Measurements from ENCODE around the gene MAP3K12. TPM values are rescaled to one million over a fixed set of nuclear protein-coding genes. Genes with fewer than 3 reads are reported as not detected.

Gene MAP3K12
- total RNA-seq, 1 experiment from 2014 or later = 11.6 TPM

DNA sequence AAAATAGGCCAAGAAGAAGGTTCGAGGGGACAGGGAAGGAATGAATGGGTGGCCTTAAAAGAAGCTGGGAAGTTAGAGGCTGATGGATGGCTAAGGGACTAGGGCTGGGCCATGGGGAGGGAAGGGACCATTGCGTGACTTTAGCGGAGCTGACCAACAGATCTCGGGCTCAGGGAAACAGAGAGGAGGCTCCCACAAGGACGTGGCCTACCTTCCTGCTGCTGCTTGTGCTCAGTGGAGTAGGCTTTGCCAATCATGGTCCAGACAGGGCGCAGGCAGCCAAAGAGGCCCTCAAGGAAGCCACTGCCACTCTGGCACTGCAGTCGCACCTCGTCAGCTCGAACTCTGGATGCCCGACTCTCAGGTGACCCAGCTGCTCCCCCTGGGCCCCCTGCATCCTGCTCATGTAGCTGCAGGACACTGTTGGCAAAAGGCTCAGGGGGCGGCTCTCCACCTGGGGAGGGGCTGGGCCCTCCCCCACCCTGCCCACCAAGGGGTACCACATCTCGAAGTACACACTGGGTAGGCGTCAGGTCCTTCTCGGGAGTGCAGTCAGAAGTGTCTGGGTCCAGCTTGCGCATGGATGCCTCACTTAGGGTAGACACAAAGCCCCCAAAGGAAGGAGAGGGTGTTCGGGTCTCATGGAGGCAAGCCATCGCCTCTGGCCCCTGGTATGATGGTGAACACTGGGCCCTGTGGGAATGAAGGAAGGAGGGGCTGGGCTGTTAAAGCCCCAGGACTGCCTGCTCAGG is 12.3 kb downstream of the MAP3K12 start:
- intact Hi-C loops (cut with micrococcal nuclease; ENCODE audit: unreplicated experiment) = no loop called here
- no peak overlapping the region for H3K27ac ChIP-seq (ENCODE audit: low read depth, low read length, poor library complexity, severe bottlenecking)
- H3K27me3 ChIP-seq (replicated peaks; ENCODE audit: insufficient read depth, low read depth, low read length, poor library complexity) = no peaks in the 10 kb centered on the region
- H3K4me1 ChIP-seq (ENCODE audit: insufficient read depth, low read length, poor library complexity, severe bottlenecking) = no peaks in the 10 kb centered on the region
- TF ChIP-seq EZH2 (IDR thresholded peaks at IDR 0.05; ENCODE audit: borderline replicate concordance, low read depth, low read length, poor library complexity, severe bottlenecking) = no peak
- TF ChIP-seq, protein P1, sequence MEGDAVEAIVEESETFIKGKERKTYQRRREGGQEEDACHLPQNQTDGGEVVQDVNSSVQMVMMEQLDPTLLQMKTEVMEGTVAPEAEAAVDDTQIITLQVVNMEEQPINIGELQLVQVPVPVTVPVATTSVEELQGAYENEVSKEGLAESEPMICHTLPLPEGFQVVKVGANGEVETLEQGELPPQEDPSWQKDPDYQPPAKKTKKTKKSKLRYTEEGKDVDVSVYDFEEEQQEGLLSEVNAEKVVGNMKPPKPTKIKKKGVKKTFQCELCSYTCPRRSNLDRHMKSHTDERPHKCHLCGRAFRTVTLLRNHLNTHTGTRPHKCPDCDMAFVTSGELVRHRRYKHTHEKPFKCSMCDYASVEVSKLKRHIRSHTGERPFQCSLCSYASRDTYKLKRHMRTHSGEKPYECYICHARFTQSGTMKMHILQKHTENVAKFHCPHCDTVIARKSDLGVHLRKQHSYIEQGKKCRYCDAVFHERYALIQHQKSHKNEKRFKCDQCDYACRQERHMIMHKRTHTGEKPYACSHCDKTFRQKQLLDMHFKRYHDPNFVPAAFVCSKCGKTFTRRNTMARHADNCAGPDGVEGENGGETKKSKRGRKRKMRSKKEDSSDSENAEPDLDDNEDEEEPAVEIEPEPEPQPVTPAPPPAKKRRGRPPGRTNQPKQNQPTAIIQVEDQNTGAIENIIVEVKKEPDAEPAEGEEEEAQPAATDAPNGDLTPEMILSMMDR (conservative IDR thresholded peaks at IDR 0.05; ENCODE audit: low read depth, low read length) = no peak
- peaks cover 30% of the 10 kb centered on the region for H3K36me3 ChIP-seq (ENCODE audit: insufficient read depth, low read length, poor library complexity, severe bottlenecking)
- no peaks in the 10 kb centered on the region for H3K9me3 ChIP-seq (ENCODE audit: low read depth, low read length, poor library complexity, severe bottlenecking)
- BruUV-seq (replicated peaks) = no TSS peak
- no peak overlapping the region for H3K4me3 ChIP-seq (ENCODE audit: low read depth, low read length, poor library complexity, severe bottlenecking)
- DNase-seq (ENCODE audit: low spot score) = no peak
- CTCF ChIA-PET = no interaction called here
- POLR2A ChIA-PET (ENCODE audit: low non-redundant PET) = no interaction called here

DNA sequence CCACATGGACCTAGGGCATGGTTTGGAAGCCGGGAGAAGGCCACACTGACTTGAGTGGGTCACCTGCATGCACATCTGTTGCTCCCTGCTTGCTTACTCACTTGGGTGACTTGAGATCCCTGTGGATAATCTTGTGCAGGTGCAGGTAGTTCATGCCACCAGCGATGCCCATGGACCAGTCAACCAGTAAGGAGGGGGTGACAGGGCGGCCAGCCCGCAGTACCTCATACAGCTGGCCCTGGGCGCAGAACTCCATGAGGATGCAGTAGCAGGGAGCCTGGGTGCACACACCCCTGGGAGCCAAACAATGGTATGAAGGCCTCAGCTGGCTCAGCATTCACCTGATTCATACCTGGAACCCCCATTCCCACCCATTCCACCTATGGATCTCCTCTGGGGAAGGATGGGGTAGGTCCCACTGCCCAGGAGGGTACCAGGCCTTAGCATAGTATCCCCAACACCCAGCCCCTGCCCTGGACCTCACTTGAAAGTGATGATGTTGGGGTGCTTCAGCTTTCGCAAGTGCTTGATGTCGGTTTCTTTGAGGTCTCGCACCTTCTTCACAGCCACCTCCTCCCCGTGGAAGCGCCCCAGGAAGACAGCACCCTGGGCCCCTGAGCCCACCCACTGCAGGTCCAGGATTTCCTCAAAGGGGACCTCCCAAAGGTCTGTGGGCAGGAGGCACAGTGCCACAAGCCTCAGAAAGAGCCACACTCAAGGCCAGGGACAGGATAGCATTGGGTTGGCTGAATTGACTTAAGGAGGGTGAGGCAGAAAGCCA is 13.1 kb downstream of the MAP3K12 start:
- H3K9me3 ChIP-seq (ENCODE audit: low read depth, low read length, poor library complexity, severe bottlenecking) = no peaks in the 10 kb centered on the region
- no peak for DNase-seq (ENCODE audit: low spot score)
- TF ChIP-seq EZH2 (IDR thresholded peaks at IDR 0.05; ENCODE audit: borderline replicate concordance, low read depth, low read length, poor library complexity, severe bottlenecking) = no peak
- TF ChIP-seq, protein P1 (conservative IDR thresholded peaks at IDR 0.05; ENCODE audit: low read depth, low read length) = no peak
- ChIA-PET POLR2A (ENCODE audit: low non-redundant PET) (no interaction called here), CTCF (no interaction called here)
- no peak overlapping the region for H3K27ac ChIP-seq (ENCODE audit: low read depth, low read length, poor library complexity, severe bottlenecking)
- H3K36me3 ChIP-seq (ENCODE audit: insufficient read depth, low read length, poor library complexity, severe bottlenecking) = peaks cover 36% of the 10 kb centered on the region
- H3K27me3 ChIP-seq (replicated peaks; ENCODE audit: insufficient read depth, low read depth, low read length, poor library complexity) = no peaks in the 10 kb centered on the region
- H3K4me3 ChIP-seq (ENCODE audit: low read depth, low read length, poor library complexity, severe bottlenecking) = no peak overlapping the region
- intact Hi-C loops (cut with micrococcal nuclease; ENCODE audit: unreplicated experiment) = no loop called here
- no peaks in the 10 kb centered on the region for H3K4me1 ChIP-seq (ENCODE audit: insufficient read depth, low read length, poor library complexity, severe bottlenecking)
- BruUV-seq (replicated peaks) = no TSS peak

DNA sequence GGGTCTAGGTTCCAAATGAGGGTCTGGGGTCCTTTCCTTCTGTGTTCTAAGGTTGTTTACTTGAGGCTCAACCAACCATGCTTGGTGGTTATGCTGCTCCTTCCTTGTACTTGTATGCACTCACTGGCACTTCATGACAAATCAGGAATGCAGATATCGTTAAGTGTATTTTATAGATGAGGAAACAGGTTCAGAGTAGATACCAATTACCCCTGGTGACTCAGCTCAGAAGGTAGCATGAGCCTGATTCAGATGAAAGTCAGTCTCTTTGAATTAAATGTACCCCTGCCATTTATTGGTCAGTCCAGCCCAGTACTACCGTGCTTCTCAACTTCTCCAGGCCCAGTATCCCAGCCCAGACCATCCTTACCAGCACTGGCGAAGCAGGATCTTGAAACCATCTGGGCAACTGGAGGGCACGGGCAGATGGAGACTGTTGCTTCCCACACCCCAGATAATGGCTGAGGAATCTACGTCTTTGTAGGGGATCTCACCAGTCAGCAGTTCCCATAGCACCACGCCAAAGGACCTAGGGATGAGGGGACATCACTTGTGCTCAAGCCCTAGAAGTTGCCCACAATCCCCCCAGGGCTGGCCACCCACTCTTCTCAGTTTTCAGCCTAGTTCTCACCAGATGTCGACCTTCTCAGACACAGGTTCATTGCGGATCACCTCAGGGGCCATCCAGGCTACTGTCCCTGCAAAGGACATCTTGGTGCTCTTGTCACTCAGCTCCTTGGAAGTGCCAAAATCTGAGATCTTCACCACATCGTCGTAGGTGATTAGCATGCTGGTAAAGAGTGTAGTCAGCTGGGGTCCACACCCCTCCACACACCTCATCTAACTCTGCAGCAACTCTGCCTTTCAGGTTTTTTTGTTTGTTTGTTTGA is 14.3 kb downstream of the MAP3K12 start:
- POLR2A ChIA-PET (ENCODE audit: low non-redundant PET) = no interaction called here
- Histone ChIP-seq H3K27ac (ENCODE audit: low read depth, low read length, poor library complexity, severe bottlenecking) (no peak overlapping the region), H3K27me3 (replicated peaks; ENCODE audit: insufficient read depth, low read depth, low read length, poor library complexity) (no peaks in the 10 kb centered on the region), H3K4me1 (ENCODE audit: insufficient read depth, low read length, poor library complexity, severe bottlenecking) (no peaks in the 10 kb centered on the region), H3K4me3 (ENCODE audit: low read depth, low read length, poor library complexity, severe bottlenecking) (no peak overlapping the region), H3K36me3 (ENCODE audit: insufficient read depth, low read length, poor library complexity, severe bottlenecking) (peaks cover 47% of the 10 kb centered on the region), H3K9me3 (ENCODE audit: low read depth, low read length, poor library complexity, severe bottlenecking) (no peaks in the 10 kb centered on the region)
- CTCF ChIA-PET = no interaction called here
- intact Hi-C loops (cut with micrococcal nuclease; ENCODE audit: unreplicated experiment) = no loop called here
- no peak for DNase-seq (ENCODE audit: low spot score)
- no TSS peak for BruUV-seq (replicated peaks)
- no peak for TF ChIP-seq EZH2 (IDR thresholded peaks at IDR 0.05; ENCODE audit: borderline replicate concordance, low read depth, low read length, poor library complexity, severe bottlenecking)
- TF ChIP-seq, protein P1 (conservative IDR thresholded peaks at IDR 0.05; ENCODE audit: low read depth, low read length) = no peak

Data from A673 (cell line).